SU-DHL-6 (cell line): ENCODE results near the gene LATS2.

ENCODE experiments used
- H2AFZ ChIP-seq: fragments of 200-600 bp; sonication (generic); 2 replicates; pipeline ENCODE4 v1.6.1; 2014; ENCODE audit warnings: low read depth, mild to moderate bottlenecking, moderate library complexity, mixed read lengths, antibody characterized with exemption, low read length; ENCODE audit not compliant: severe bottlenecking
- H3F3A ChIP-seq: fragments of 200-600 bp; shearing (Covaris generic); 2 replicates; pipeline ENCODE4 v1.6.0; 2016; ENCODE audit warnings: antibody characterized with exemption, mild to moderate bottlenecking; ENCODE audit not compliant: insufficient read depth
- H3K27ac ChIP-seq: fragments of 200-600 bp; sonication (generic); 2 replicates; pipeline ENCODE4 v1.5.1; 2016; ENCODE audit warnings: low read depth, mild to moderate bottlenecking, low read length, moderate library complexity, mixed read lengths
- H3K27me3 ChIP-seq: fragments of 200-600 bp; sonication (generic), shearing (Covaris generic); 2 replicates; pipeline ENCODE4 v1.6.0; 2014; ENCODE audit warnings: mild to moderate bottlenecking, low read length
- H3K36me3 ChIP-seq: fragments of 200-600 bp; sonication (generic); 2 replicates; pipeline ENCODE4 v1.6.1; 2014; ENCODE audit warnings: mild to moderate bottlenecking, low read length, mixed read lengths
- H3K4me2 ChIP-seq: fragments of 300-600, 200-600 bp; shearing (Covaris generic), sonication (generic); 2 replicates; pipeline ENCODE4 v1.6.0; 2014; ENCODE audit warnings: low read length, low read depth, mild to moderate bottlenecking; ENCODE audit not compliant: poor library complexity, severe bottlenecking
- H3K4me3 ChIP-seq: fragments of 200-600 bp; sonication (generic); 2 replicates; pipeline ENCODE4 v1.5.1; 2014; ENCODE audit warnings: antibody characterized with exemption, low read length, mild to moderate bottlenecking, mixed read lengths; ENCODE audit not compliant: insufficient read depth, poor library complexity, severe bottlenecking
- H3K79me2 ChIP-seq: fragments of 200-600 bp; sonication (generic); 2 replicates; pipeline ENCODE4 v1.6.1; 2014; ENCODE audit warnings: mild to moderate bottlenecking, low read length, moderate library complexity; ENCODE audit not compliant: insufficient read depth
- H3K9ac ChIP-seq: fragments of 200-600 bp; sonication (generic); 2 replicates; pipeline ENCODE4 v1.7.0; 2014; ENCODE audit warnings: mild to moderate bottlenecking, low read length
- H3K9me2 ChIP-seq: fragments of 200-600 bp; sonication (generic); replicated peaks from 2 replicates; pipeline ENCODE4 v1.6.1; 2014; ENCODE audit warnings: low read length; ENCODE audit not compliant: insufficient read depth
- H3K9me3 ChIP-seq: fragments of 200-600 bp; sonication (generic); 2 replicates; pipeline ENCODE4 v1.6.1; 2014; ENCODE audit warnings: low read length, mixed read lengths; ENCODE audit not compliant: insufficient read depth
- H4K20me1 ChIP-seq: fragments of 200-600 bp; sonication (generic); 2 replicates; pipeline ENCODE4 v1.6.1; 2014; ENCODE audit warnings: low read depth, mild to moderate bottlenecking, antibody characterized with exemption, low read length, moderate library complexity, mixed read lengths
- EZH2phosphoT487 ChIP-seq: fragments of 200-600 bp; sonication (generic), shearing (Covaris generic); conservative IDR thresholded peaks from 2 replicates; pipeline ENCODE4 v1.6.1; 2018; ENCODE audit warnings: mild to moderate bottlenecking, antibody characterized with exemption, low read length, moderate library complexity, mixed read lengths
- TF ChIP-seq, protein P1 (sequence below): fragments of 200-600 bp; sonication (generic); IDR thresholded peaks from one replicate; pipeline ENCODE4 v1.5.1; 2017; ENCODE audit warnings: antibody characterized with exemption, mild to moderate bottlenecking, low read length, moderate library complexity; ENCODE audit not compliant: insufficient read depth, poor library complexity, severe bottlenecking

Gene LATS2

DNA sequence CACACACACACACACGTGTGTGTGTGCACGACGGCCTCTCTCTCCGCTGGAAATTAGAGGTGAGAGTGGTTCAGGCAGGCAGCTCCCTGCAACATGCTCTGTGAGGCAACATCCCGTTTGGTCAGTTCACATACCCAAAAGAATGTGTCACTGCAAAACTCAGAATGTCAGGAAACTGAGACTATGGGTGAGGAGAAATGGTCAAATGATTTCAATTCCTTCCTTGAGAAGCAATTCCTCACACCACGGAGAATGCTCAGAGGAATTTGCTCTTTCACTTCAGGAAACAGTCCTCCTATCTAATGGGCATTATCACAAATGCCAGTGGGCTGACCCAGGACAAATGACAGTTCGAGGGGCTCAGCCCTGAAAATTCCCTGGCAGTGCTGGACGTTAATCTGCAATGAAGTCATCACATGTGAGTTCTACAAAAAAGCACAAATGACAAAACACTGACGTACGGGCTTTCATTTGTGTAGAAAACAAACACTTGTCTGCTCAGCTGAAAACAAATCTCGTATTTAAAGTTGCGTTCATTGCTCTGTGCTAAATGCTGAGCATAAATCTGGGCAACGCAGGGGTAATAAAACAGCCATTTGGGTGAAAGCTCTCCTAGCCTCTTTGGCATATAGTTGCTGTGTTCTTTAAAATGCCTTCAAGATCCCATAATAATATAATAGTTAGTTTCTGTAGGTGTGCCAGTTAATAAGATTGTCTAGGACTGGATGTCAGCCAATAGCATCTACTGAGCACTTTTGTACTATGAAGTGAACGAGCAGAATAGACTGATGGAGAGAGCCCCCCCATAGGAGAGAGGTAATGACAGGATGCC, 18.6 kb upstream of the LATS2 start:
- H4K20me1 ChIP-seq = no peaks in the 10 kb centered on the region
- H3K9me3 ChIP-seq = no peaks in the 10 kb centered on the region
- H2AFZ ChIP-seq = no peak overlapping the region
- no peak overlapping the region for H3K4me2 ChIP-seq
- H3K36me3 ChIP-seq = no peaks in the 10 kb centered on the region
- no peak overlapping the region for H3K4me3 ChIP-seq
- H3K9ac ChIP-seq = no peak overlapping the region
- H3K79me2 ChIP-seq = no peaks in the 10 kb centered on the region
- TF ChIP-seq, protein P1, sequence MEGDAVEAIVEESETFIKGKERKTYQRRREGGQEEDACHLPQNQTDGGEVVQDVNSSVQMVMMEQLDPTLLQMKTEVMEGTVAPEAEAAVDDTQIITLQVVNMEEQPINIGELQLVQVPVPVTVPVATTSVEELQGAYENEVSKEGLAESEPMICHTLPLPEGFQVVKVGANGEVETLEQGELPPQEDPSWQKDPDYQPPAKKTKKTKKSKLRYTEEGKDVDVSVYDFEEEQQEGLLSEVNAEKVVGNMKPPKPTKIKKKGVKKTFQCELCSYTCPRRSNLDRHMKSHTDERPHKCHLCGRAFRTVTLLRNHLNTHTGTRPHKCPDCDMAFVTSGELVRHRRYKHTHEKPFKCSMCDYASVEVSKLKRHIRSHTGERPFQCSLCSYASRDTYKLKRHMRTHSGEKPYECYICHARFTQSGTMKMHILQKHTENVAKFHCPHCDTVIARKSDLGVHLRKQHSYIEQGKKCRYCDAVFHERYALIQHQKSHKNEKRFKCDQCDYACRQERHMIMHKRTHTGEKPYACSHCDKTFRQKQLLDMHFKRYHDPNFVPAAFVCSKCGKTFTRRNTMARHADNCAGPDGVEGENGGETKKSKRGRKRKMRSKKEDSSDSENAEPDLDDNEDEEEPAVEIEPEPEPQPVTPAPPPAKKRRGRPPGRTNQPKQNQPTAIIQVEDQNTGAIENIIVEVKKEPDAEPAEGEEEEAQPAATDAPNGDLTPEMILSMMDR = no peak
- no peak for TF ChIP-seq EZH2phosphoT487
- H3K27me3 ChIP-seq = no peaks in the 10 kb centered on the region
- no peaks in the 10 kb centered on the region for H3F3A ChIP-seq
- H3K9me2 ChIP-seq = no peaks in the 10 kb centered on the region
- H3K27ac ChIP-seq = no peak overlapping the region

DNA sequence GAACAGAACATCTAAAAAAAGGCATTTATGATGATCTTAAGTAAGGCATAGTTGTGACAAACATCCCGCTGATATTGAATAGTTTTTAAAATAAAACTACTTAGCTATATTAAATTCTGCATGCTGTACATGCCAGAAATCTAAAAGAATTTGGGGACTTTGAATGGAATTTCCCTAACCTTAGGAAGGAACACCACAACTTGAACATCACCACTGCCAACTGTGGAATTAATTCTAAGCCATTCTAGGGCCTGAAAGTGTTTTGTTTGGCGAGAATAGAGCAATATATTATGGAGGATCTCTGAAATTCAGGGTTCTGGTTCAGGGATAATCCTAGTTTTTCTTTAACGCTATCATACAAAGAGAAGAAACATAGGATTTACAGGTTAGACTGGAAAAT, 17.8 kb upstream of the LATS2 start:
- Histone ChIP-seq H4K20me1 (no peaks in the 10 kb centered on the region), H3K9ac (no peak overlapping the region), H3K9me3 (no peaks in the 10 kb centered on the region), H3K36me3 (no peaks in the 10 kb centered on the region), H3K4me3 (no peak overlapping the region), H3K79me2 (no peaks in the 10 kb centered on the region), H3K4me2 (no peak overlapping the region), H3F3A (no peaks in the 10 kb centered on the region), H2AFZ (no peak overlapping the region), H3K9me2 (no peaks in the 10 kb centered on the region), H3K27me3 (no peaks in the 10 kb centered on the region), H3K27ac (no peak overlapping the region)
- TF ChIP-seq EZH2phosphoT487 = no peak
- TF ChIP-seq, protein P1 = no peak

DNA sequence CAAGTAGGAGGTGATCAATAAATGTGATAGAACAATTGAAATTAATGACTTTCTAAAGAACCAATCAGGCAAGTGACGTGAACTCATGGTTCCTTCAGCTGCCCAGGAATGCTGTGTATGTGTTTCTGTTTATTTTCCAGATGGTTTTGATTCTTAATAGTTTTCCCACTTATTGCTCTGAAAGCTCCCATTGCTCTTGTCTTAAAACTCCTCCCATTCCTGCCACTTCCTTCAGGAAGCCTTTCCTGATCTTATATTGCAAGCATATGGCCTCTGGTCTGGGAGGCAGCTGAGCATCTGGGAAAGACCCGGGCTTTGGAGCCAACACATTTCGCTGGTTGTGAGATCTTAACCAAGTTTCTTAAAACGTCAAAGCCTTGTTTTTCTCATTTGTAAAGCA, 17.1 kb upstream of the LATS2 start:
- Histone ChIP-seq H3K27ac (no peak overlapping the region), H2AFZ (no peak overlapping the region), H3K36me3 (no peaks in the 10 kb centered on the region), H4K20me1 (no peaks in the 10 kb centered on the region), H3K27me3 (no peaks in the 10 kb centered on the region), H3K9me2 (no peaks in the 10 kb centered on the region), H3F3A (no peaks in the 10 kb centered on the region), H3K9ac (no peak overlapping the region), H3K4me2 (no peak overlapping the region), H3K79me2 (no peaks in the 10 kb centered on the region), H3K9me3 (no peaks in the 10 kb centered on the region), H3K4me3 (no peak overlapping the region)
- no peak for TF ChIP-seq EZH2phosphoT487
- TF ChIP-seq, protein P1 = no peak
